COLO668 (cell line): ENCODE measurements around the gene PTP4A2.

Source experiments
- DNase-seq: peaks from one replicate; lab custom pipeline; 2025; ENCODE audit not compliant: unreplicated experiment; lab: John Stamatoyannopoulos, UW

PTP4A2 gene

DNA sequence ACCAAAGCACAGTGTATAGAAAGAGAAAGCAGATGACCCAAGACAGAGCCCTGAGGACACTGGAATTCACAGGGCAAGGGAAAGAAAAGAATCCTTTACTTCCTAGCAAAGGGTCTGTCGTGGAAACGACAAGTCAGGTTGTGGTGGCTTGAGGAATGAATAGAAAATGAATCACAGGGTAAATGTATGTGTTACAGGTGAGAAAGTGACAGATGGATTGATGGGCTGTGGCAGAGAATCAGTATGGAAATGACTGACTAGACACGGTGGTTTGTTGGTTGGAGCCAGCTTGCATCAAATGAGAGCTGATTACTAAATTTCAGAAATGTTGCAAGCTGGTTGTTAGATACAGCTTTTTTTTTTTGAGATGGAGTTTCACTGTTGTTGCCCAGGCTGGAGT is 46.9 kb downstream of the PTP4A2 start:
- DNase-seq: no peak

- no peak for DNase-seq
Observed at GRCh38 chr1:31888291-31888690, 49.9 kb downstream of the PTP4A2 start.

- DNase-seq: no peak
Observed at GRCh38 chr1:31886866-31887265, 51.3 kb downstream of the PTP4A2 start.

DNA sequence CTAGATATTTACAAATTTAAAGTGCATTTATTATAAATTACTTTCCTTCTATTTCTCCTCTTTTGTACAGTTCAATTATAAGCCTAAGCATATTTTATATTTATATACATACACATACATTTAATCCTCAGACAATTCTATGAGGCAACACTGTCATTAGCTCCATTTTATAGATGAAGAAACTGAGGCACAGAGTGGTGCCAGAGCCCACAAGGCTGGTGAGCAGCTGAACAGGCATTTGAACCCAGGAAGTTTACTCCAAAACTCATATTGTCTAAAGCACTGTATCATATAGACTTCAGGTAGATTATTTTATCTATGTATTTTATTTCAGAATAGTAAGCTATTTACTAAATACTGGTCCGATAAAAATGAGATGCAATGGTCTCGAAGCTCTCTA is 52.3 kb downstream of the PTP4A2 start:
- DNase-seq: no peak

GRCh38 chr1:31883357-31883942 is 54.7 kb downstream of the PTP4A2 start:
- DNase-seq: no peak

GRCh38 chr1:31881688-31882000 is 56.5 kb downstream of the PTP4A2 start:
- DNase-seq: no peak

DNA sequence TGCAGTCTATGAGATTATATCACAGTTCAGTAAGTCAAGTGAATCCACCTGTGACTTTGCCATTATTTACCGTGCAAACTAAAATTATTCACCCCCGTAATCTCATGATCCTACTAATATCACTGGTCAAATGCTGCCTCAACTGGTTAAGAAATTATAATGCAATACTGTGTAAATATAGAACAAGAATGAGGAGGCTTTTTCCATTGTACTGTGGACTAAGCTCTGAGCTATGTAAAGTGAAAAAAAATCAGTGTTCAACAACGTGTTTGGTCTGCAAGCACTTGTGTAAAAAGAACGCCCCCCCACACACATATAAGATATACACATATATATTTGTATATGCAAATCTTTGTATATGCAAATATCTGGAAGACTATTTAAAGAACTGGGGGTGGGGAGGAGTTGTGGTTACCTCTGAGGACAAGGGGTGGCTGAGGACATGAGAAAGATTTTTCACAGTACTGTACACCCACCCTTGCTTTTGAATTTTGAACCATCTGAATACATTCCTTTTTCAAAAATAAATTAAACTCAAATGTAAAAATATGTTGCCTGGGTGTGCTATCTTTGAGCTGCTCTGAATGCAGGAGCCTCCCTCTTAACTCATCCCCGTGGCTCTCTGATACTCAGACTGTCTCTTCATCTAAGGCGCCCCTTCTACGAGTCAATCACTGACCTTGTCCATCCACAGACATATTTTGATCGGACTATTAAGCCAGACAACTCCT is 57.0 kb downstream of the PTP4A2 start:
- DNase-seq: no peak

- DNase-seq: no peak
Observed at GRCh38 chr1:31879981-31880608, 58.1 kb downstream of the PTP4A2 start.

GRCh38 chr1:31878058-31878457 is 60.1 kb downstream of the PTP4A2 start:
- no peak for DNase-seq

- DNase-seq: no peak
Observed at GRCh38 chr1:31877544-31877943, 60.6 kb downstream of the PTP4A2 start.

DNA sequence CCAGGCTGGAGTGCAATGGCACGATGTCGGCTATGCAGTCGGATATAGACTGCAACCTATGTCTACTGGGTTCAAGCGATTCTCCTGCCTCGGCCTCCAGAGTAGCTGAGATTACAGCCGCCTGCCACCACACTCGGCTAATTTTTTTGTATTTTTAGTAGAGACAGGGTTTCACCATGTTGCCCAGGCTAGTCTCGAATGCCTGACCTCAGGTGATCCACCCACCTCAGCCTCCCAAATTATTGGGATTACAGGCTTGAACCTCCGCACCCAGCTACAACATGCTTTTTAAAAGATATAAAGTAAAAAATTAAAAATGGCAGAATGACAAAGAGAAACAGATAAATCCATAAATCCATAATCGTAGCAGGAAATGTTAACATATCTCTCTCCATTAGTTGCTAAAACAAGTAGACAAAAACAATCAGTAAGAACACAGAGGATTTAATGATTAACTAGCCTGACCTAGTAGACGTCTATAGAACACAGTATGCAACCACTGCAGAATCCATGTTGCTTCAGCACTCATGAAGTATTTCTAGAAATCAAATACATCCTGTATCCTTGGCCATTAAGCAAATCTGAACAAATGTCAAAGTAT is 62.4 kb downstream of the PTP4A2 start:
- no peak for DNase-seq

DNA sequence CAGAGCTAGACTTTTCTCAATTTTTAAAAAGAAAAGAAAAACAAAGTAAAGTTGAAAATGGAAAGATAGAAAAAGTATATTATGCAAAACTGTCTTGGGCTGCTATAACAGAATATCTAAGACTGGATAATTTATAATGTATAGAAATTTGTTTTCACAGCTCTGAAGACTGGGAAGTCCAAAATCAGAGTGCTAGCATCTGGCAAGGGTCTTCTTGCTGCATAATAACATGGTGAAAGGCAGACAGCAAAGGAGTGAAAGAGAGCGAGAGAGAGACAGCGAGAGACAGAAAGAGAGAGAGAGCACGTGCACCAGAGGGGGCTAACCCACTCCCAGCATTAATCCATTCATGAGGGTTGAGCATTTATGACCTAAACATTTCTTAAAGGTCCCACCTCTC is 63.2 kb downstream of the PTP4A2 start:
- DNase-seq: no peak

GRCh38 chr1:31872658-31873636 is 65.2 kb downstream of the PTP4A2 start:
- no peak for DNase-seq

GRCh38 chr1:31871703-31872102 is 66.5 kb downstream of the PTP4A2 start:
- no peak for DNase-seq

GRCh38 chr1:31870086-31870736 is 68.0 kb downstream of the PTP4A2 start:
- DNase-seq: no peak

- no peak for DNase-seq
Observed at GRCh38 chr1:31869449-31869848, 68.7 kb downstream of the PTP4A2 start.

- DNase-seq: no peak
Observed at GRCh38 chr1:31868862-31869261, 69.3 kb downstream of the PTP4A2 start.

DNA sequence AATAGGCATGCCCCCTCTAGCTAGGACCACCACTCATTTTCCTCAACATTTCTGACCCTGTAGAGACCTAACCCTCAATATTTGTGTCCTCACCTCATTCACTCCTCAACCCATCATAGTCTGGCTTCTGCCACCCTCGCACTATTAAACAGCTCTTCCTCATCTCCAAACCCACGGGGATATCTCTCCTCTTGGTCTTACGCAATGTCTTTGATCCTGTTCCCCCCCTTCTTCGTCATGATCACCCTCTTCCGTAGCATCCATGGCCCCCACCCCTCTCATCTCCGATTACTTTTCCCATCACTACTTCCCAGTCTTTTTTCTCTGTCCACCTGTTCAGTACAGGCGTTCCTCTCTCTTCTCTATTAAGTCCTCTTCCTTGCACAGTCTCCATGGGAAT is 70.6 kb downstream of the PTP4A2 start:
- no peak for DNase-seq

DNA sequence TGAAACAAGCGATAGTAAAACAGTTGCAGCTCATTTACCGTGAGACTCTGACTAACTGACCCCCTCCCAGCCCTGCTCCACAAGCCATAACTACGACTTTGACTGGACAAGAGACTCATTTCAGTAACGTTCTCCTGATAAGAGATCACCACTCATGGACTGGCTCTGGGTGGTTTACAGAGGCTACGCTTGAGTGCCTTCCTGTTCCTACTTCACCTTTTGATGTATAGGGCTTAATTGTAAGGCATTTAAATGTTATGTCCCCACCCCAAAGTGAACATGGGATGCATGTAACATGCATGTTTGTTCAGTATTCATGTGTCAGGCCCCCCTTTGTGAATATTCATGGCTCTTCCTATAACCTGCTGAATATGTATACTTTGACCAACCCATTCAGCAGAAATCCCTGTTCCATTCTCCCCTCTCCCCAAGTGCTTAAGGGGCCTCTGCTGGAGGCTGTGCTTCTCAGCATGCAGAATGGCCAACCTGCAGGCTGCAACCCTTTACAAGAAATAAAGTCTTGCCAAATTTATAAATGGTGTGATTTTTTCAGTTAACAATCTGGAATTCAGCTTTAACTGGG is 71.6 kb downstream of the PTP4A2 start:
- no peak for DNase-seq

GRCh38 chr1:31865728-31866449 is 72.3 kb downstream of the PTP4A2 start:
- DNase-seq: no peak
